Lower lobe of right lung (tissue), 2 donors: Measurements from ENCODE around the gene ZNF609. TPM values are rescaled to one million over a fixed set of nuclear protein-coding genes. Genes with fewer than 3 reads are reported as not detected.

ENCODE experiments used
- ATAC-seq, 2 donors: fragments of 200-7000 bp; cut with Tn5 transposase; one replicate each; pipeline ENCODE4 v1.9.1; 2020 to 2022; ENCODE audit warnings: mild to moderate bottlenecking in 2 of 2, moderate library complexity in 2 of 2
- DNase-seq: peaks from one replicate; pipeline ENCODE4 v3.0.0-alpha.2; 2020
- H3K27ac ChIP-seq: fragments of 200-600 bp; one replicate; pipeline ENCODE4 v1.8.0; 2022
- H3K27me3 ChIP-seq: fragments of 200-600 bp; one replicate; pipeline ENCODE4 v1.8.0; 2022; ENCODE audit warnings: low read depth
- H3K36me3 ChIP-seq: fragments of 200-600 bp; one replicate; pipeline ENCODE4 v1.8.0; 2022; ENCODE audit warnings: mild to moderate bottlenecking
- H3K4me1 ChIP-seq: fragments of 200-600 bp; one replicate; pipeline ENCODE4 v1.8.0; 2022
- H3K4me3 ChIP-seq: fragments of 200-600 bp; one replicate; pipeline ENCODE4 v1.8.0; 2022; ENCODE audit warnings: mild to moderate bottlenecking
- H3K9me3 ChIP-seq: fragments of 200-600 bp; one replicate; pipeline ENCODE4 v1.8.0; 2022
- intact Hi-C: fragments of 100-400 bp; cut with DNase I; formaldehyde crosslinking; loops from one replicate; pipeline ENCODE4 v1.11.0; 2022
- total RNA-seq: library from RNA; stranded (reverse); fragmentation: NEBNext Ultra II Directional; extraction: Animal tissue kit (Norgen Biotek cat#: 25700); gene quantifications from one replicate; pipeline ENCODE4 v1.2.1, GENCODE V29; 2021
- TF ChIP-seq, protein P1 (sequence below): fragments of 200-600 bp; IDR thresholded peaks from one replicate; pipeline ENCODE4 v1.8.0; 2022; ENCODE audit warnings: antibody characterized with exemption, mild to moderate bottlenecking
- donor health status: DM: no; HTN: yes; CAD: no; lungs with severe emphysema.

Gene ZNF609
- total RNA-seq, 1 donor from 2014 or later, result 45.3 TPM

- Histone ChIP-seq H3K4me1 (peaks cover 27% of the 10 kb centered on the region), H3K36me3 (no peaks in the 10 kb centered on the region), H3K9me3 (no peaks in the 10 kb centered on the region), H3K4me3 (no peak overlapping the region), H3K27me3 (no peaks in the 10 kb centered on the region), H3K27ac (no peak overlapping the region)
- ATAC-seq (no peak), DNase-seq (no peak)
- TF ChIP-seq, protein P1, sequence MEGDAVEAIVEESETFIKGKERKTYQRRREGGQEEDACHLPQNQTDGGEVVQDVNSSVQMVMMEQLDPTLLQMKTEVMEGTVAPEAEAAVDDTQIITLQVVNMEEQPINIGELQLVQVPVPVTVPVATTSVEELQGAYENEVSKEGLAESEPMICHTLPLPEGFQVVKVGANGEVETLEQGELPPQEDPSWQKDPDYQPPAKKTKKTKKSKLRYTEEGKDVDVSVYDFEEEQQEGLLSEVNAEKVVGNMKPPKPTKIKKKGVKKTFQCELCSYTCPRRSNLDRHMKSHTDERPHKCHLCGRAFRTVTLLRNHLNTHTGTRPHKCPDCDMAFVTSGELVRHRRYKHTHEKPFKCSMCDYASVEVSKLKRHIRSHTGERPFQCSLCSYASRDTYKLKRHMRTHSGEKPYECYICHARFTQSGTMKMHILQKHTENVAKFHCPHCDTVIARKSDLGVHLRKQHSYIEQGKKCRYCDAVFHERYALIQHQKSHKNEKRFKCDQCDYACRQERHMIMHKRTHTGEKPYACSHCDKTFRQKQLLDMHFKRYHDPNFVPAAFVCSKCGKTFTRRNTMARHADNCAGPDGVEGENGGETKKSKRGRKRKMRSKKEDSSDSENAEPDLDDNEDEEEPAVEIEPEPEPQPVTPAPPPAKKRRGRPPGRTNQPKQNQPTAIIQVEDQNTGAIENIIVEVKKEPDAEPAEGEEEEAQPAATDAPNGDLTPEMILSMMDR, result no peak
- intact Hi-C loops, result no loop called here
Measured at GRCh38 chr15:64523240-64523639, 62.9 kb downstream of the ZNF609 start.

- no peaks in the 10 kb centered on the region for H3K36me3 ChIP-seq
- ATAC-seq (no peak), DNase-seq (no peak)
- TF ChIP-seq, protein P1, result no peak
- no peaks in the 10 kb centered on the region for H3K9me3 ChIP-seq
- peaks cover 27% of the 10 kb centered on the region for H3K4me1 ChIP-seq
- intact Hi-C loops, result no loop called here
- H3K4me3 ChIP-seq, result no peak overlapping the region
- H3K27me3 ChIP-seq, result no peaks in the 10 kb centered on the region
- no peak overlapping the region for H3K27ac ChIP-seq
Measured at GRCh38 chr15:64524778-64525177, 64.4 kb downstream of the ZNF609 start.

- no peak for DNase-seq
- Histone ChIP-seq H3K4me3 (no peak overlapping the region), H3K27me3 (no peaks in the 10 kb centered on the region), H3K9me3 (no peaks in the 10 kb centered on the region), H3K4me1 (peaks cover 23% of the 10 kb centered on the region), H3K27ac (no peak overlapping the region), H3K36me3 (no peaks in the 10 kb centered on the region)
- TF ChIP-seq, protein P1, result no peak
- intact Hi-C loops, result no loop called here
- ATAC-seq, result no peak
Measured at GRCh38 chr15:64525828-64526530, 65.6 kb downstream of the ZNF609 start.

DNA sequence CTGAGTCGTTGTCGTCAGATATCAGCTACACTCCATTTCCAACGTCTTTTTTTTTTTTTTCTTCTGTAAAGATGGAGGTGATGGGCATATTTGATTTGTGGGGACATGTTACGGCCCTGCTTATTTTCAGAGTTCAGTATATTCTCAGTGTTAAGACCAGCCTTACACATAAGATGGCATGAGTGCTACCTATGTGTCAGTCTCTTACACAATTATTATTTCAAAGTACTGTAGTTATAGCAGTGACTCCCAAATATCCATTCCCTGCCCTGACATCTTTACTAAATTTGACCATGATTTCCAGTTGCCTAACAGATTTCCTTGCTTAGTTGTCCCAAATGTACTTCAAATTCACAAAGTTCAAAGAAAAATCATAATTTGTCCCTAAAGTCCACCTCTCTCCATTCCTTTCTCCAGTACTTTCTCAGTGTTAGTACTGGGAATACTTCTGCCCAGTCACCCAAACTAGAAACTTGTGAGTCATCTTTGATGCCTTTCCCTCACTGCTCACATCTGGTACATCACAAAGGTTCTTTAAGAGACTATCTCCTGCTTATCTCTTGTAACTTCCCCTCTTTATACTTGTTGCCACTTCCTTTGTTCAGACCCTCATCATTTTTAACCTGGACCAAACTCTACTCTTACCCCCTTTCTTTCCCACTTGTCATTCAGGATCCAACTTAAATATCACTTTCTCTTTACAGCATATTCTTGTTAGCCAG lies 67.0 kb downstream of the ZNF609 start:
- H3K27ac ChIP-seq, result no peak overlapping the region
- H3K36me3 ChIP-seq, result no peaks in the 10 kb centered on the region
- peaks cover 9% of the 10 kb centered on the region for H3K4me1 ChIP-seq
- no peaks in the 10 kb centered on the region for H3K9me3 ChIP-seq
- H3K4me3 ChIP-seq, result no peak overlapping the region
- intact Hi-C loops, result no loop called here
- ATAC-seq (no peak), DNase-seq (no peak)
- no peaks in the 10 kb centered on the region for H3K27me3 ChIP-seq
- TF ChIP-seq, protein P1, result no peak

DNA sequence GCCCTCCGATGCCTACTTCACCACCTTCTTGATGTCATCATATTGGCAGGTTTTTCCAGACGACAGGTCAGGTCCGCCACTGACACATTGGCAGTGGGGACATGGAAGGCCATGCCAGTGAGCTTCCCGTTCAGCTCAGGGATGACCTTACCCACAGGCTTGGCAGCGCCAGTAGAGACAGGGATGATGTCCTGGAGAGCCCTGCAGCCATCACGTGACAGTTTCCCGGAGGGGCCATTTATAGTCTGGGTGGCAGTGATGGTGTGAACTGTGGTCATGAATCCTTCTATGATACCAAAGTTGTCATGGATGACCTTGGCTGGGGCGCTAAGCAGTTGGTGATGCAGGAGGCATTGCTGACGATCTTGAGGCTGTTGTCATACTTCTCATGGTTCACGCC lies 68.5 kb downstream of the ZNF609 start:
- no peak overlapping the region for H3K4me3 ChIP-seq
- DNase-seq (no peak), ATAC-seq (no peak)
- no peak overlapping the region for H3K27ac ChIP-seq
- intact Hi-C loops, result no loop called here
- peaks cover 5% of the 10 kb centered on the region for H3K4me1 ChIP-seq
- no peaks in the 10 kb centered on the region for H3K36me3 ChIP-seq
- H3K9me3 ChIP-seq, result no peaks in the 10 kb centered on the region
- TF ChIP-seq, protein P1, result no peak
- no peaks in the 10 kb centered on the region for H3K27me3 ChIP-seq
